Measurements from ENCODE around the gene HNRNPUL1.

HNRNPUL1 gene

DNA sequence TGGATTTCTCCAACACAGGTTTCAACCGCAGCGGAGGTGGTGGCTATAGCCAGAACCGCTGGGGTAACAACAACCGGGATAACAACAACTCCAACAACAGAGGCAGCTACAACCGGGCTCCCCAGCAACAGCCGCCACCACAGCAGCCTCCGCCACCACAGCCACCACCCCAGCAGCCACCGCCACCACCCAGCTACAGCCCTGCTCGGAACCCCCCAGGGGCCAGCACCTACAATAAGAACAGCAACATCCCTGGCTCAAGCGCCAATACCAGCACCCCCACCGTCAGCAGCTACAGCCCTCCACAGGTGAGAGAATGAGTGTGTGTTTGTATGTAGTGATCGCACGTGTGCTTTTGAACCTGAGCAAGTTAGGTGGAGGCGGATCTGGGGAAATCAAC, 39.8 kb downstream of the HNRNPUL1 start:
- in situ Hi-C loops (cut with MboI; ENCODE audit: low pct_unique_long_range_greater_than_20kb, low sequenced_read_pairs, unreplicated experiment), result no loop called here
- TF ChIP-seq, protein P1, sequence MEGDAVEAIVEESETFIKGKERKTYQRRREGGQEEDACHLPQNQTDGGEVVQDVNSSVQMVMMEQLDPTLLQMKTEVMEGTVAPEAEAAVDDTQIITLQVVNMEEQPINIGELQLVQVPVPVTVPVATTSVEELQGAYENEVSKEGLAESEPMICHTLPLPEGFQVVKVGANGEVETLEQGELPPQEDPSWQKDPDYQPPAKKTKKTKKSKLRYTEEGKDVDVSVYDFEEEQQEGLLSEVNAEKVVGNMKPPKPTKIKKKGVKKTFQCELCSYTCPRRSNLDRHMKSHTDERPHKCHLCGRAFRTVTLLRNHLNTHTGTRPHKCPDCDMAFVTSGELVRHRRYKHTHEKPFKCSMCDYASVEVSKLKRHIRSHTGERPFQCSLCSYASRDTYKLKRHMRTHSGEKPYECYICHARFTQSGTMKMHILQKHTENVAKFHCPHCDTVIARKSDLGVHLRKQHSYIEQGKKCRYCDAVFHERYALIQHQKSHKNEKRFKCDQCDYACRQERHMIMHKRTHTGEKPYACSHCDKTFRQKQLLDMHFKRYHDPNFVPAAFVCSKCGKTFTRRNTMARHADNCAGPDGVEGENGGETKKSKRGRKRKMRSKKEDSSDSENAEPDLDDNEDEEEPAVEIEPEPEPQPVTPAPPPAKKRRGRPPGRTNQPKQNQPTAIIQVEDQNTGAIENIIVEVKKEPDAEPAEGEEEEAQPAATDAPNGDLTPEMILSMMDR (IDR thresholded peaks at IDR 0.05; ENCODE audit: extremely low read depth, insufficient read depth, missing control alignments), result no peak
- DNase-seq (ENCODE audit: low spot score), result no peak

DNA sequence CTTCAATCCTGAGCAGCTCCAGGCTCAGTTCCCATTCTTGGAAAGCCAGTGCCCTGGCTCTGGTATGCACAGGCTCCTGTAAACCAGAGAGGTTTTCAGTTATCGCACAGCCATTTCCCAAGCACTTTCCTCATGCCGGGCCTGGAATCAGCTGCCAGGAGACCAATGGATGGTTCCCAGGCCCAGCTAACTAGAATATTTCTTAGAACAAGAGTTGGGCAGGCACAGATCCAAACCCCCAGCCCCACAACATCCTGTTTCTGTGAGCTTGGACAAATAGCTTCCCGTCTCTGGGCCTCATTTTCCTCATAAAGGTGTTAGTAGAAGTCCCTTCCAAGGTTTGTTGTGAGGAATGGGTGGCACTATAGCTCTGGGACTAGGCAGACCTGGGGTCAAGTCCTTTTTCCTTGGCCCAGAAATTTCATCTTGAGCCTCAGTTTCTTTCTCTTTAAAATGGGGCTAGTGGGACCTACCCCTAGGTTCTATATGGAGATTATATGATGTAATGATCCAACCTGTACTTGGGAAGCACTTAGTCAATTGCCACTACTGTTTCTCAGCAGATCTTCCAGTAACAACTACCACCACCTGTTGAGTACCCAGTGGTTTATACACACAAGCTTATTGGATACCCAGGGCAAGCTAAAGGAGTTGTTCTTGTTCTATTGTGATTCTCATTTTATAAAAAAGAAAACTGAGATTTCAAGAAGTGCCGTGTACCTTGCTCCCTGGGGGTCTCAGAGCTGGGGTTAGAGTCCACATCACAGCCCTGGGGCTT, 40.7 kb downstream of the HNRNPUL1 start:
- no peak for DNase-seq (ENCODE audit: low spot score)
- in situ Hi-C loops (cut with MboI; ENCODE audit: low pct_unique_long_range_greater_than_20kb, low sequenced_read_pairs, unreplicated experiment), result no loop called here
- TF ChIP-seq, protein P1 (IDR thresholded peaks at IDR 0.05; ENCODE audit: extremely low read depth, insufficient read depth, missing control alignments), result no peak

DNA sequence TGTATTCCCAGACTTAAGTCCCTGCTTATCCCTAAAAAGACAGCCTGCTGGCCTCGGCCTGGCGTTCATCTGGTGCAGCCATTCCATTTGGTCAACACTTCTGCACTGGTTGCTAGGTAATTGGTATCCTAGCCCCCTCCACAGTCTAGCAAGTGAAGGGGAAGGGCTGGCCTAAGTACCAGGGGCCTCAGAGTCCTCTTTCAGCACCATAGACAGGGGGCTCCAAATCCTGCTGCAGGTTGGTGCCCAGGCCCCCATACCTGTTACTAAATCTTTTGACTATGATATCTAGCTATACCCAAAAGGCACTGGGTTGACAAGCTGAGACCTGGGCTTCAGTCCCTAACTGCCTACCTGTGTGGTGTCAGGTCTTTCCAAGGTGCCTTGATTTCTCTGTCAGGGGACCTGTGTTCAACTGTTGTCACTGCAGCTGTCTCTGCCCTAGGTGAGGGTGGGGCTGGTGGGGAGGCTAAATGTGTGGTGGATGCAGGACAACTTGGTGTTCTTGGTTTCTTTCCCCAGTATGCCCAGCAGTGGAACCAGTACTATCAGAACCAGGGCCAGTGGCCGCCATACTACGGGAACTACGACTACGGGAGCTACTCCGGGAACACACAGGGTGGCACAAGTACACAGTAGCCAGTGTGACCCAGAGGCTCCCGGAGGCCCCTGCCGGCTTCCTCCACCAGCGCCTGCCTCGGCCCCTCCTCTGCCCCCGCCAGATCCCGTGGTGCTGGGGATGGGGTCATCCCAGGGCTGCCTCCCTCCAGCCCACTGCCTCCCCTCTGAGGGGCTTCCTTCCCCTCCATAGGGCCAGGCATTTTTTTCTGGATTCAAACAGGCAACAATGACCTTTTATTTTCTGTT, 42.0 kb downstream of the HNRNPUL1 start:
- in situ Hi-C loops (cut with MboI; ENCODE audit: low pct_unique_long_range_greater_than_20kb, low sequenced_read_pairs, unreplicated experiment), result no loop called here
- TF ChIP-seq, protein P1 (IDR thresholded peaks at IDR 0.05; ENCODE audit: extremely low read depth, insufficient read depth, missing control alignments), result no peak
- DNase-seq (ENCODE audit: low spot score), result no peak

DNA sequence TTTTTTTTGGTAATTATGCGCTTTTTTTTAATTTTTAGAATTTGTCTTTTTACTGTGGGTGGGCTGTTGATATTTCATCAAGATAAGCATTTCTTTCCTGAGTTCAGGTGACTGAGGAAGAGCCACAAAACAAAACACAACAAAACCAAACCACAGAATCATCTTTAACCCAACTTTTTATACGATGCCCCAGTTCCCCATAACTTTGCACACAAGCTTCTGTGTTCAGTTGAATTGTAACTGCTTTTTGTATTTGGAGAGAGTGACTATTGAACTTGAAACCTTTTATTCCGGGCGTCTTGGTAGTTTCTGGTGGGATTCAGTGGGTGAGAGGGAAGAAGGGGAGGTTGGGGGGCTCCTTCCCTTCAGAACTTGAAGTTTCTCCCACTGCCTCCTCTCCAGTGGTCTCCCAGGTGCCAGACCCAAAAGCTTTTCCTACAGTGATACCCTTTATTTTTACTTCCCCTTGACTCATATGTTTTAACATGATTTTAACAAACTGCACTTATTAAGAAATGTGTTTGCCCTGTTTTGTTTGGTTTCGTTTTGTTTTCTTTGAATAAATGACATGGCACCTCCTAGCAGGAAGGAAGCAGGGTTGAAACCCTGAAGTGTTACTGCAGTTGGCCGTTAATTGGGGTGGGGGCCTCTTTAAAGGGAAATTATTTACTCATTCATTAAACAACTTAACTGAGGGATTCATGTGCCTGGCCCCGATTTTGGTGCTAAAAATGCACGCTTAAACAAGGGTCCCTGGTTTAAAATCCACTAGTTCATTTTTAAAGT, 43.1 kb downstream of the HNRNPUL1 start:
- TF ChIP-seq, protein P1 (IDR thresholded peaks at IDR 0.05; ENCODE audit: extremely low read depth, insufficient read depth, missing control alignments), result no peak
- in situ Hi-C loops (cut with MboI; ENCODE audit: low pct_unique_long_range_greater_than_20kb, low sequenced_read_pairs, unreplicated experiment), result no loop called here
- DNase-seq (ENCODE audit: low spot score), result no peak

DNA sequence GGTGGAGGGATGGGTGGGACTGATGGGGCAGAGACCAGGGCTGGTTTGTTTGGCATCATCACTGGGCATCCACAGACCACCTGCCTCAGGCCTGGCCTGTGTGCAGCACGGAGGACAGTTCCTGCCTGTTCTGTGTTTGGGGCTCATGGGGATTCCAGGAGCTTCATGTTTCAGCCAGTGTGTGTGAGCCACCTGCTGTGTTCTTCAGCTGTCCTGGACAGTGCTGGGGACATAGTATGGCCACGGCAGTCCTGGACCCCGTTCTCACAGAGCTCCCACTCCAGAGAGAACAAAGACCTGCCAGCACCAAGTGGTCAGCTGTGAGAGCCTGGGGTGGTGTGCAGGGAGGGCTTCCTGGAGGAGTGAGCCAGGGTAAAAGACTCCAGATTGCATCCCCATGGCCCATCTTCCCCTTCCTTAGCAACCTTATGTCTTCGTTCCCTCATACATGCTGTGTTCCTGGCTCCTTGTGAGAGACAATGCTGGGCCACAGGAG, 43.8 kb downstream of the HNRNPUL1 start:
- TF ChIP-seq, protein P1 (IDR thresholded peaks at IDR 0.05; ENCODE audit: extremely low read depth, insufficient read depth, missing control alignments), result no peak
- DNase-seq (ENCODE audit: low spot score), result no peak
- in situ Hi-C loops (cut with MboI; ENCODE audit: low pct_unique_long_range_greater_than_20kb, low sequenced_read_pairs, unreplicated experiment), result no loop called here

Data from GM13977 (cell line).